HEK293T (cell line): ENCODE measurements around the gene XRCC5.

ENCODE experiments used
- ARNT ChIP-seq: fragments of 450-650 bp; IDR thresholded peaks from 2 replicates; pipeline ENCODE4 v1.6.1; 2017; ENCODE audit warnings: mild to moderate bottlenecking
- FOXA1 ChIP-seq: fragments of 450-650 bp; IDR thresholded peaks from 2 replicates; pipeline ENCODE4 v1.6.1; 2016; ENCODE audit warnings: mild to moderate bottlenecking
- HDGF ChIP-seq: fragments of 450-650 bp; IDR thresholded peaks from 2 replicates; pipeline ENCODE4 v1.6.1; 2017; ENCODE audit warnings: antibody characterized with exemption, borderline replicate concordance
- SUZ12 ChIP-seq: fragments of 450-650 bp; IDR thresholded peaks from 2 replicates; pipeline ENCODE4 v1.6.1; 2016; ENCODE audit warnings: mild to moderate bottlenecking

DNA sequence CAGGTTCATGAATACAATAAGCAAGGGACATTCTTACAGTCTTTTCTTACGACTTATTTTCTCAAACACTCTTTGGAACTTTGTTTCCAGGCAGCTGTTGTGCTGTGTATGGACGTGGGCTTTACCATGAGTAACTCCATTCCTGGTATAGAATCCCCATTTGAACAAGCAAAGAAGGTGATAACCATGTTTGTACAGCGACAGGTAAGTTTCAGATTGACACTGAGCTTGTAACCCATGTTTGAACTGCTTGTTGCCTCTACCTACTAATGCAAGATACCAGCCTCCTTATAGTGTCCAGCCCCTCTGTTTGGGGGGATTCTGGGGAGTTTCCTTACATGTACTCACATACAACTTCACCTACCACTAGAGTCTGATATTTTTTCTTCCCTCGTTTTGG, 3.8 kb downstream of the XRCC5 start:
- TF ChIP-seq ARNT (no peak), SUZ12 (no peak), FOXA1 (no peak), HDGF (no peak)
